PFSK-1 (cell line): ENCODE measurements around the gene PON1.

Experiments
- POLR2AphosphoS5 ChIP-seq: IDR thresholded peaks from 2 replicates; pipeline ENCODE4 v1.6.1; 2012; ENCODE audit warnings: low read depth, mild to moderate bottlenecking, control low read depth, low read length, moderate library complexity
- REST ChIP-seq, 2 experiments: IDR thresholded peaks; 2 replicates each; pipeline versions ENCODE4 v1.6.1 to v1.8.0; 2011 to 2012; ENCODE audit warnings: low read depth in 2 of 2, low read length in 2 of 2, control low read depth in 1 of 2, inconsistent platforms in 1 of 2, mild to moderate bottlenecking in 1 of 2, moderate library complexity in 1 of 2; ENCODE audit not compliant: insufficient read depth in 1 of 2
- SIN3A ChIP-seq: IDR thresholded peaks from 2 replicates; pipeline ENCODE4 v1.6.1; 2012; ENCODE audit warnings: mild to moderate bottlenecking, low read length, moderate library complexity, borderline replicate concordance; ENCODE audit not compliant: insufficient read depth
- TAF1 ChIP-seq: IDR thresholded peaks from 2 replicates; pipeline ENCODE4 v1.6.1; 2012; ENCODE audit warnings: low read length, control low read depth, borderline replicate concordance; ENCODE audit not compliant: insufficient read depth

- TF ChIP-seq POLR2AphosphoS5 (no peak), REST (IDR thresholded peaks at IDR 0.05; ENCODE audit: insufficient read depth in 1 of 2, low read depth in 2 of 2, low read length in 2 of 2) (no peak), SIN3A (no peak), TAF1 (no peak)
These were observed 54.7 kb downstream of the PON1 start for GRCh38 chr7:95269640-95270039.
